HG03108 (cell line): ENCODE results near the gene RASSF10.
"Not testable (repeated sequence)": the region's sequence is repeated elsewhere in the genome, so short reads cannot be mapped to it uniquely, and the experiment has no call there.

Experiments
- ATAC-seq: cut with Tn5 transposase; IDR thresholded peaks from one replicate; pipeline ENCODE4 v1.9.1; 2021; ENCODE audit warnings: moderate library complexity; ENCODE audit not compliant: unreplicated experiment

The RASSF10 gene

GRCh38 chr11:13019313-13019712, 10.2 kb downstream of the RASSF10 start:
- ATAC-seq = no peak

GRCh38 chr11:13023423-13023822, 14.3 kb downstream of the RASSF10 start:
- ATAC-seq = no peak

GRCh38 chr11:13026722-13027121, 17.6 kb downstream of the RASSF10 start:
- no peak for ATAC-seq

- no peak for ATAC-seq
Measured at GRCh38 chr11:13028322-13028721, 19.2 kb downstream of the RASSF10 start.

- no peak for ATAC-seq
Measured at GRCh38 chr11:13029872-13030271, 20.8 kb downstream of the RASSF10 start.

GRCh38 chr11:13030857-13031256, 21.7 kb downstream of the RASSF10 start:
- no peak for ATAC-seq

GRCh38 chr11:13031349-13031748, 22.2 kb downstream of the RASSF10 start:
- no peak for ATAC-seq

GRCh38 chr11:13033760-13034533, 24.8 kb downstream of the RASSF10 start:
- ATAC-seq = no peak

GRCh38 chr11:13035711-13036110, 26.6 kb downstream of the RASSF10 start:
- no peak for ATAC-seq

GRCh38 chr11:13036235-13036634, 27.1 kb downstream of the RASSF10 start:
- ATAC-seq = no peak

- no peak for ATAC-seq
Measured at GRCh38 chr11:13038366-13038765, 29.2 kb downstream of the RASSF10 start.

GRCh38 chr11:13039126-13039525, 30.0 kb downstream of the RASSF10 start:
- ATAC-seq = no peak

GRCh38 chr11:13040969-13041561, 31.9 kb downstream of the RASSF10 start:
- no peak for ATAC-seq

- no peak for ATAC-seq
Measured at GRCh38 chr11:13042873-13043342, 33.8 kb downstream of the RASSF10 start.

- ATAC-seq = no peak
Measured at GRCh38 chr11:13043912-13044628, 35.0 kb downstream of the RASSF10 start.

GRCh38 chr11:13045089-13045488, 36.0 kb downstream of the RASSF10 start:
- not testable (repeated sequence) for ATAC-seq

- ATAC-seq = no peak
Measured at GRCh38 chr11:13045734-13046133, 36.6 kb downstream of the RASSF10 start.

GRCh38 chr11:13046637-13047570, 37.8 kb downstream of the RASSF10 start:
- no peak for ATAC-seq

GRCh38 chr11:13047884-13048283, 38.8 kb downstream of the RASSF10 start:
- no peak for ATAC-seq

- ATAC-seq = no peak
Measured at GRCh38 chr11:13051257-13051656, 42.1 kb downstream of the RASSF10 start.

GRCh38 chr11:13052130-13052571, 43.0 kb downstream of the RASSF10 start:
- ATAC-seq = no peak
